ENCODE data around the gene RPL13.

RPL13 gene

DNA sequence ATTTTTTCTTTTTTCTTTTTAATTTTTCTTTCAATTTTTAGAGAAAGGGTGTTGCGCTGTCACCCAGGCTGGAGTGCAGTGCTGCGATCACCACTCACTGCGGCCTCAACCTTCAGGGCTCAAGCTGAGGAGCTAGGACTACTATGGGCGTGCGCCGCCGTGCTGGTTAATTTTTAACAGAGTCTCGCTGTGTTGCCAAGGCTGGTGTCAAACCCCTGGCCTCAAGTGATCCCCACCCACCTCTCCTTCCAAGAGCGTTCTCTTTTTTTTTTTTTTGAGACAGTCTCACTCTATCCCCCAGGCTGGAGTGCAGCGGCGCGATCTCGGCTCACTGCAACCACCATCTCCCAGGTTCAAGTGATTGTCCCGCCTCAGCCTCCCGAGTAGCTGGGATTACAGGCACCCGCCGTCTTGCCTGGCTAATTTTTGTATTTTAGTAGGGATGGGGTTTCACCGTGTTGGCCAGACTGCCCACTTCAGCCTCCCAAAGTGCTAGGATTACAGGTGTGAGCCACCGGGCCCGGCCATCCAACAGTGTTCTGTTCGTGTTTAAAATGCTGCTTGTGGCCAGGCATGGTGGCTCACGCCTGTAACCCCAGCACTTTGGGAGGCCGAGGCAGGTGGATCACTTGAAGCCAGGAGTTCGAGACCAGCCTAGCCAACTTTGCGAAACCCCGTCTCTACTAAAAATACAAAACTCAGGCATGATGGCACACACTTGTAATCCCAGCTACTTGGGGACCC lies 14.5 kb upstream of the RPL13 start:
- DNase-seq = no peak

DNA sequence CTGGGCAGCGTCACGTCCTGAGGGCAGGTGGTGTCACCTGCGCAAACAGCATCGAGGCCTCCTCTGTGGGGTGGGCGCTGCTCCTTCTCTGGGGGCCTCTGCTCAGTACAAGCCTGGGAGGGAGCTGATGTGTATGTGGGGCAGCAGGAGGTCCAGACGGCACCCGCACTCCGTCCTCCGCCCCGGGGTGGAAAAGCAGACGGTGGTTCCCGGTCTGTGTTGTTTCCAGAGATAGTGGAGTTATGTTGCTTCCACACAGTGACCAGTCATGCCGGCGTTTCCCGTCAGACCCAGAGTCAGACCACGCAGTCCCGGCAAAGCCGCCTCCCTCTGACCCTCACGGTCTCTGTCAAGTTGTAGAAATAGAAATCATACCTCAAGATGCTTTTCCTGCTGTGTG lies 13.7 kb upstream of the RPL13 start:
- no peak for DNase-seq

DNA sequence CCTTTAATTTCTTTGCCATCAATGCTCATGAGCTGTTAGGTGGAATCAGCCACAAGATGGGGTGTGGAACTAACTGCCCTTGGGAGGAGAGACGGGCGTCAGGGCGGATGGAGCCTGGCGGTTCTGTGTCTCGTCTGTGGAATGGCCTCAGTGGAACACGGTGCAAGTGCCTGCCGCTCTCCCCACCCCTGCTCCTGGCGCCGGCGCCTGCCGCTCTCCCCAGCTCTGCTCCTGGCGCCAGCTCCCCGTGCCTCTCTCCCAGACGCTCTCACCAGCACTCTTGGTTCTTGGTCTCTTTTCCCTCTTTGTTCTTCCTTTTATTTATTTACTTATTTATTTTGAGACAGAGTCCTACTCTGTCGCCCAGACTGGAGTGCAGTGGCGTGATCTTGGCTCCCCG lies 13.2 kb upstream of the RPL13 start:
- no peak for DNase-seq

DNA sequence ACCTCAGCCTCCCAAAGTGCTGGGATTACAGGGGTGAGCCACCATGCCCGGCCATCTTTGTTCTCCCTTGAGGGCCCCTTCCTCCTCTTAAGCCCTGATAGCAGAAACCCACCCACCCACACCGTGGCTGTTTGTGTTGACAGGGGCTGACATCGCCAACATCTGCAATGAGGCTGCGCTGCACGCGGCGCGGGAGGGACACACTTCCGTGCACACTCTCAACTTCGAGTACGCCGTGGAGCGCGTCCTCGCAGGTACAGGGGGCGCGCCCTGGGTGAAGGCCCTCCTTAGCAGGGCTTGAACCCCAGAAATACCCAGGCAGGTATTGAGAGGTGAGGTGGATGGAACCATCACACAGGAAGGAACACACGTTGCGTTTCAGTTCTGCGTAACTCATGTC lies 12.6 kb upstream of the RPL13 start:
- DNase-seq = no peak

DNA sequence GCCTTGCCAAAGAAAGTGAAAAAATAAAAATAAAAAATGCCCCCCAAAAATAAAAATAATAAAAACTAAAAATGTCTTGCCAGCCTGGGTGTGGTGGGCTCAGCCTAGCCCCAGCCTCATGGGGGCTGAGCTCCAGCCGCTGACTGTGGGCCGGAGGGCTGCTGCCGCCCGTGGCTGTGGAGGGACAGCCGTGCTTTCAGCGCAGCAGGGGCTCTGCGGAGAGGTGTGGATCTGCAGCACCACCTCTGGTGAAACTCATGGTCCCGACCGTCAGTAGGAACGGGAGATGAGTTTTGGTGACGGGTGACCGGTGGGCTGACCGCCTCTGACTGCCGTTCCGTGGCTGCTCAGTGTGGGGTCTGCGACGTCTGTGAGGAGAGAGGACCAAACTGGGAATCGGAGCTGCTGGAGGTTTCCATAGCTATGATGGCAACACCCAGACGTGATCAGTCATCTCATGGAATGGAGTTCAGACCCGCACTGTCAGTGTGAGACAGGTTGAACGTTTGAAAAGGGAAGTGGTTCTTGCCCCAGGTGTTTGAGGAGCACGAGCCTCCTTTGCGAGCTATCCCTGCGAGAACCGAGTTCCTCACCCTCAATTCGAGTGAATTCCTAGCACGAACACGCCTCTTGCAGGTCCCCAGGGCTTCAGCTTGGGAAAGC lies 12.0 kb upstream of the RPL13 start:
- DNase-seq = no peak

DNA sequence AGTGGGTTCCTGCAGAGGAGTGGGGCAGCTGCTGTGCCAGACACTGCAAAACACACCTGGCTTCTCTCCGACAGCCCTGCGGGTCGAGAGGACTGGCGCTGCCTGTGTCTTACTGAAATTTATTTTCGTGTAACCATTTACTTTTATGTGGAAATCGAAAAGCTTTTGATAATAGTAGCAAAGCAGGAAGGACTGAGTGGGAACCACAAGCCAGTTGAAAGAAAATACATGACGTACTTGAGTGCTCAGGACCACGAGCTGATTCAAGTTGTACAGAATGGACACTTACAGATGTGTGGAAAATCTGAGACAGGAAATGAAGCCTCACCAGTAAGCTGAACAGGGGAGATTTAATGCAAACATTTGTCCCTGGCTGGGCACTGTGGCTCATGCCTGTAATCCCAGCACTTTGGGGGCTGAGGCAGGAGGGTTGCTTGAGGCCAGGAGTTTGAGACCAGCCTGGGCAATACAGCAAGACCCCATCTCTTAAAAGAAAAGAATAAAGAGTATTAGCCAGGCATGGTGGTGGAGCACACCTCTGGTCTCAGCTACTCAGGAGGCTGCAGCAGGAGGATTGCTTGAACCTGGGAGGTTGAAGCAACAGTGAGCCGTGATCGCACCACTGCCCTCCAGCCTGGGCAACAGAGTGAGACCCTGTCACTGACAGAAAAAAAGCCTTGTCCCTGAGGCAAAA lies 11.3 kb upstream of the RPL13 start:
- DNase-seq = no peak

DNA sequence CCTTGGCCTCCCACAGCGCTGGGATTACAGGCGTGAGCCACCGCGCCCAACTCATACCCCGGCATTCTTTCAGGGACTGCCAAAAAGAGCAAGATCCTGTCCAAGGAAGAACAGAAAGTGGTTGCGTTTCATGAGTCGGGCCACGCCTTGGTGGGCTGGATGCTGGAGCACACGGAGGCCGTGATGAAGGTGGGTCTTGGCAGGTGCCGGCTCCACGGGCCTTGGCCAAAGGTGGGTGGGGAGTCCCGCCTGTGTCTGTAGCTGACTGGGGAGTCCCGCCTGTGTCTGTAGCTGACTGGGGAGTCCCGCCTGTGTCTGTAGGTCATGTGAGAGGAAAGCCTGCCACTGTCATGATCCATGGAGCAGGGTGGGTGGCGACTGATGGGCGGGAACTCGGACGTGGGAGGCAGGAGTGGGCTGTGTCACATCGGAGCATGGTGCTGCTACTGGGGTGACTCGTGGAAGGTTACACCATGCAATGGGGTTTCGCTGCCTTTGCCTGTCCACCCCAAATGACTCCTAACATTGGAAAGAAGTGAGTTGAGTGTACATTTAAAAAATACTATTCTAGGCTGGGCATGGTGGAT lies 10.0 kb upstream of the RPL13 start:
- no peak for DNase-seq

DNA sequence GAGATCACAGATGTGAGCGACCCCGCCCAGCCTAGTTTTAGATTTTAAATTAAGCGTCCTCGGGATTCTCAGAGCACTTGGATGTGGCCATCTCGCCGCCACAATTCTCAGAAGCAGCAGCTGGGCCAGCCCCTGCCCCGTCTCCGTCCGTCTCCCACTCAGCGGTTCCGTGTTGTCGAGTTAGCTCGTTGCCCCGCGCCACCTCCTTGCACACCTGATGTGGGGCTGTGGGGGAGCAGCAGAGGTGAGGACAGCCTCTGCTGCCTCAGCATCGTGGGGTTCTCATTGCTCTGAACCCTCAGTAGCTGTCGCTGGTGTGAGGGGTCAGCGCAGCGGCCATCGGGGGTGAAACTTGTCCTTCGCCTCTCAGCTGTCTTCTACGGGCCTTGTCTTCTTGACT lies 8.2 kb upstream of the RPL13 start:
- DNase-seq = no peak

DNA sequence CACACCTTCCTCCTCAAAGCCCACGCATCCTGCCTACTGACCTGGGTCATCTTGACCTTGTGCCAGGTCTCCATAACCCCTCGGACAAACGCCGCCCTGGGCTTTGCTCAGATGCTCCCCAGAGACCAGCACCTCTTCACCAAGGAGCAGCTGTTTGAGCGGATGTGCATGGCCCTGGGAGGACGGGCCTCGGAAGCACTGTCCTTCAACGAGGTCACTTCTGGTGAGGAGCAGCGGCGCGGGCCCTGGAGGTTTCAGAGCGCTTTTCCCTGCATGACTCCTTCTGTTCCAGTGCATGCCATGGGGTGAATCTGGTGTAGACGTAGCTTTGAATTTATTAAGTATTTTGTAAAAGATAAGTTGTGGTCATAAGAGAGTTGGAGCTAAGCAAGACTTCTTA lies 7.6 kb upstream of the RPL13 start:
- DNase-seq = no peak

DNA sequence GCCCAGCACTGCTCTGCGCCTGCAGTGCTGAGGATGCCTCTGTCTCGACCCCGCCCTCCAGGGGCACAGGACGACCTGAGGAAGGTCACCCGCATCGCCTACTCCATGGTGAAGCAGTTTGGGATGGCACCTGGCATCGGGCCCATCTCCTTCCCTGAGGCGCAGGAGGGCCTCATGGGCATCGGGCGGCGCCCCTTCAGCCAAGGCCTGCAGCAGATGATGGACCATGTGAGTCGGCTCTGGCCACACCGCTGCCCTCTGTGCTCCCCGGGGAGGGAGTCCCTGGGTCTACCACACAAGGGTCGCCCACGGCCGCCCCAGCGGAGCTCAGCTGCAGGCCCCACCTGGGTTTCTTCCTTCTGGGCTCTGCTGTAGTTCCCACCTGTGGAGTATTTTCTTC lies 6.7 kb upstream of the RPL13 start:
- DNase-seq = no peak

DNA sequence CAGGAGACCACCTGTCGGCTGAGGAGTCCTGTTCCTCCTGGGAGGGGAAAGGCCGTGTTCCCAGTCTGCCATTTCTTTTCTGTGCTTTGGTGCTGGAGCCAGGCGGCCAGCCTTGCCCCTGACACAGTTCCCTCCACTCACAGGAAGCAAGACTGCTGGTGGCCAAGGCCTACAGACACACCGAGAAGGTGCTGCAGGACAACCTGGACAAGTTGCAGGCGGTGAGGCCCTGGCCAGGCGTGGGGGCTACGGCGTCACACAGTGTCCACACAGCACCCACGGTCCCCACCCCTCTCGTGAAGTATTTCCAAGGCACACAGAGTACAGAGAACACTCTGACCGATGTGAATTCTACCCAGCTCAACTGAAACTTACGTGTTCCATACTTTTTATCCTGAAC lies 6.1 kb upstream of the RPL13 start:
- no peak for DNase-seq

DNA sequence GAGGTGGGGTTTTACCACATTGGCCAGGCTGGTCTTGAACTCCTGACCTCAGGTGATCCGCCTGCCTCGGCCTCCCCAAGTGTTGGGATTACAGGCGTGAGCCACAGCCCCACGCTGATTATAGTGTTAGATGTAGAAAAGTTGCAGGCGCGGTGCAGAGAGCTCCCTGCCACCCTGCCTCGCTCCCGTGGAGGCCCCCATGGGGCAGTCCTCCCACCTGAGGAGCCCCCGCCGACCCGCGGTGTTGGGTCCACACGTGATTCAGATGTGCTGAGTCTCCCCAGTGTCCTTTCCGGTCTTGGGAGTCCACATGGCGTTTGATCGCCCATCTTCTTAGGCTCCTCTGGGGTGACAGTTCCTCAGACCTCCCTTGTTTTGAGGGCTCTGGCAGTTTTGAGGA lies 5.2 kb upstream of the RPL13 start:
- DNase-seq = no peak

DNA sequence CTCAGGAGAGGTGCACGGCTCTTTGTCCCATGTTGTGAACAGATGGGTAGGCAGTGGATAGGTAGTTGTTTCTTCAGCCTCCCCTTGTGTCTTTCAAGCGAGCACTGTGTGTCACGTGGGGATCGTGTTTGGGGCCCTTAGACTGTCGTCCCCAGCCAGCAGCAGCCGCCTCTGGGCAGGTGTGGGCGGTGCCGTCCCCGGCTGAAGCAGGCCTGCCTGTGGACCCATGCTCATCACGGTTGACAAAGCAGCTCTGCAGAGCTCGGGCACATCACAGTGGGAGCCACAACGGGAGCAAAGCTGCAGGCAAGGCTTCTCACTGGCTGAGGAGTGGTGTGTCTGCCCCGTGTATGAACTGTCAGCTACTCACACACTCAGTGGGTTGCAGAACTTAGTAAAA lies 4.7 kb upstream of the RPL13 start:
- no peak for DNase-seq

DNA sequence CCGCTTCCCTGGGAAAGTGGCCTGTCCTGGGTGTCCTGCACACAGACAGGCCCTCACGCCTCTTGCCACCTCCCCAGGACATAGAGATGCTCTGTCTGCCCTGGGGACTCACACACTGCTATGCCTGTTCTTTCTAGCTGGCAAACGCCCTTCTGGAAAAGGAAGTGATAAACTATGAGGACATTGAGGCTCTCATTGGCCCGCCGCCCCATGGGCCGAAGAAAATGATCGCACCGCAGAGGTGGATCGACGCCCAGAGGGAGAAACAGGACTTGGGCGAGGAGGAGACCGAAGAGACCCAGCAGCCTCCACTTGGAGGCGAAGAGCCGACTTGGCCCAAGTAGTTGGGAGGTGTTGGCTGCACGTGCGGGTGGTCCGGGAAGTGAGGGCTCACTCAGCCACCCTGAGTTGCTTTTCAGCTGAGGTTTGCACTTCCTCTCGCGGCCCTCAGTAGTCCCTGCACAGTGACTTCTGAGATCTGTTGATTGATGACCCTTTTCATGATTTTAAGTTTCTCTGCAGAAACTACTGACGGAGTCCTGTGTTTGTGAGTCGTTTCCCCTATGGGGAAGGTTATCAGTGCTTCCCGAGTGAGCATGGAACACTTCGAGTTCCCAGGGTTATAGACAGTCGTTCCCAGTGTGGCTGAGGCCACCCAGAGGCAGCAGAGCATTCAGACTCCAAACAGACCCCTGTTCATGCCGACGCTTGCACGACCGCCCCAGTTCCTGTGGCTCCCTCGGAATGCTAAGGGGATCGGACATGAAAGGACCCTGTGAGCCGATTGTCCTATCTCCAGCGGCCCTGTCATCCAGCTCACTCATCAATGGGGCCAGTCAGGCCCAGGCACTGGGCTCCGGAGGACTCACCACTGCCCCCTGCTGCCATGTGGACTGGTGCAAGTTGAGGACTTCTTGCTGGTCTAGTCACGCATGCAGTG lies 3.5 kb upstream of the RPL13 start:
- DNase-seq = no peak

DNA sequence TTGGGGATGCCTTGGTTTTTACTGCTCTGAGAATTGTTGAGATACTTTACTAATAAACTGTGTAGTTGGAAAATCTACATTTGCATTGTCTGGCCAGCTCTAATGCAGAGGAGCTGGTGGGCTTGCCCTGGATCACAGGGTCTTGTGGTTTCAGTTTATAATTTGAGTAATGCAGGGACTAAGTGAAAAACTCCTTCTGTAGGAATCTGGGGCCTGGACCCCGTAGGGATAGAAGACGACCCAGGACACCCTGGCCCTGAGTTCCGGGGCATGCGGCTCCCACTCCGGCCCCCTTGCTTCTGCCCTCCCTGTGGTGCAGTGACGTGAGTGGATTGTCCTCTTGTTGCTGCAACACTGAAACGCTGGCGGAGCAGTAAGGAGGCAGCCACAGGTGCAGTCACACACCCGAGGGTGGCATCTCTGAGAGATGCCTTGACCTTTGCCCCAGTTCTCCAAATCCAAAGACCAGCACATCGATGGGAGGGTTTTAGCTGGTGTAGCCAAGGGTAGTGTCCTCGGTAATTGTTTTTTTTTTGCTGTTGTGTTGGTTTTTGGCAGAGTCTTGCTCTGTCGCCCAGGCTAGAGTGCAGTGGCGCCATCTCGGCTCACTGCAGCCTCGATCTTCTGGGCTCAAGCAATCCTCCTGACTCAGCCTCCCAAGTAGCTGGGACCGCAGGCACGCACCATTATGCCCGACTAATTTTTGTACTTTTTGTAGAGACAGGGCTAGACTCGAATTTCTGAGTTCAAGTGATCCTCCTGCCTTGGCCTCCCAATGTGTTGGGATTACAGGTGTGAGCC lies 2.6 kb upstream of the RPL13 start:
- no peak for DNase-seq

DNA sequence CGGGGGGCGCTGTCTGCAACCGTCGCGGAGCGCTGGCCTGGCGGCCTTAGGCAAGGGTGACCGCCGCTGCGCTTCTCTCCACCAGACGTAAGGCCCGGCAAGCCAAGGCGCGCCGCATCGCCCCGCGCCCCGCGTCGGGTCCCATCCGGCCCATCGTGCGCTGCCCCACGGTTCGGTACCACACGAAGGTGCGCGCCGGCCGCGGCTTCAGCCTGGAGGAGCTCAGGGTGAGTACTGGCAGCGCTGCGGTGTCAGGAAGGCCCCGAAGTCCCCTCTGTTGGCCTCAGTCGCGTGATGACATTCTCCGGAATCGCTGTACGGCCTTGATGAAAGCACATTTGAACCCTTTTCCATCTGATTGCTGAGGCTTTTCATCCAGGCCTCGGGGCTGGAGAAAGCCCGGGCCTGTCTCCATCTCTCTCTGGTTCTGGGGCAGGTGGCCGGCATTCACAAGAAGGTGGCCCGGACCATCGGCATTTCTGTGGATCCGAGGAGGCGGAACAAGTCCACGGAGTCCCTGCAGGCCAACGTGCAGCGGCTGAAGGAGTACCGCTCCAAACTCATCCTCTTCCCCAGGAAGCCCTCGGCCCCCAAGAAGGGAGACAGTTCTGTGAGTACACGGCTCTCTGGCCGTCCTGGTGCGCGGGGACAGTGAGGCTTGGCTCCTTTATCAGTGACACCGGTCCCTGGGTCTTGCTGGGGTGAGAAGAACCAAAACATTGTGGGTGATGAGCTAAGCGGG lies 831 bp downstream of the RPL13 start:
- DNase-seq = no peak

DNA sequence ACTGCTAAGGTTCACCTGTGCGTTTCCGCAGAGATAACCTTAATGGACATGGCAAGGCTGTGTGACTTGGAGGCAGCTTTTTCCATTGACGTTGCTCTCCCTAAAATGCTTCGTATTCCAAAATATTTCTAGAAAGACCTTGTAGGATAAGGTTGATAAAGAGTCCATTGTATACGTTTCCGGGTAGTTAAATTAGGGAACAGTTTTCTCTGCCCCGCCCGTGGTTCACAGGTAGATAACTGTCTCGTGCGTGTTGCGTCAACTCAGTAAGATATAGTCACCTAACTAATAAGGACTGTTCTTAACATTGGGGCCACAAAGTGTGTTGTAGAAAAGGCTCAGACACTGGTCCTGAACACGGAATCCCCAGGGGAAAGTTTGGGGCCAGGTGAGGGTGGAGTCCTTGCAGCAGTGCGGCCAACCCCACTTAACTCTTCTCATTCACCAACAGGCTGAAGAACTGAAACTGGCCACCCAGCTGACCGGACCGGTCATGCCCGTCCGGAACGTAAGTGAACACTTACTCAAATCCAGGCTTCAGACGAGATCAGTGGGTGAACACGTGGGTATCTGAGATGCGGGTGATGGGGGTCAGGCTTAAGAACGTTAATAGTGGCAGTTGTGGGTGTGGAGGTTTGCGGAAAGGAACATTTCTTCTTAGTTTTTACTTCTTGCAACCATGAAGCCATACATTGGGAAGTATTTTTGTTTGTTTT lies 1.6 kb downstream of the RPL13 start:
- DNase-seq = no peak

DNA sequence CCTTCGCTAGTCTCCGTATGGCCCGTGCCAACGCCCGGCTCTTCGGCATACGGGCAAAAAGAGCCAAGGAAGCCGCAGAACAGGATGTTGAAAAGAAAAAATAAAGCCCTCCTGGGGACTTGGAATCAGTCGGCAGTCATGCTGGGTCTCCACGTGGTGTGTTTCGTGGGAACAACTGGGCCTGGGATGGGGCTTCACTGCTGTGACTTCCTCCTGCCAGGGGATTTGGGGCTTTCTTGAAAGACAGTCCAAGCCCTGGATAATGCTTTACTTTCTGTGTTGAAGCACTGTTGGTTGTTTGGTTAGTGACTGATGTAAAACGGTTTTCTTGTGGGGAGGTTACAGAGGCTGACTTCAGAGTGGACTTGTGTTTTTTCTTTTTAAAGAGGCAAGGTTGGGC lies 2.5 kb downstream of the RPL13 start:
- no peak for DNase-seq

DNA sequence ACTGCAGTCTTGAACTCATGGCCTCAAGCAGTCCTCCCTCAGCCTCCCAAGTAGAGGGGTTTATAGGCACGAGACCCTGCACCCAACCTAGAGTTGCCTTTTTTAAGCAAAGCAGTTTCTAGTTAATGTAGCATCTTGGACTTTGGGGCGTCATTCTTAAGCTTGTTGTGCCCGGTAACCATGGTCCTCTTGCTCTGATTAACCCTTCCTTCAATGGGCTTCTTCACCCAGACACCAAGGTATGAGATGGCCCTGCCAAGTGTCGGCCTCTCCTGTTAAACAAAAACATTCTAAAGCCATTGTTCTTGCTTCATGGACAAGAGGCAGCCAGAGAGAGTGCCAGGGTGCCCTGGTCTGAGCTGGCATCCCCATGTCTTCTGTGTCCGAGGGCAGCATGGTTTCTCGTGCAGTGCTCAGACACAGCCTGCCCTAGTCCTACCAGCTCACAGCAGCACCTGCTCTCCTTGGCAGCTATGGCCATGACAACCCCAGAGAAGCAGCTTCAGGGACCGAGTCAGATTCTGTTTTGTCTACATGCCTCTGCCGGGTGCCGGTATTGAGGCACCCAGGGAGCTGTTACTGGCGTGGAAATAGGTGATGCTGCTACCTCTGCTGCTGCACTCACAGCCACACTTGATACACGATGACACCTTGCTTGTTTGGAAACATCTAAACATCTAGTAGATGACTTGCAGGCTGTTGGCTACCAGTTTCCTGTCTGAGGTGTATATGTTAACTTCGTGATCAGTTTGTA lies 3.3 kb downstream of the RPL13 start:
- no peak for DNase-seq
